Lower lobe of right lung (tissue), 2 donors: ENCODE data around the gene LIN37. TPM values are rescaled to one million over a fixed set of nuclear protein-coding genes. Genes with fewer than 3 reads are reported as not detected.
A peak's percentile ranks its signal among the peaks of the same experiment; 100 is the strongest.

ENCODE experiments used
- ATAC-seq, 2 donors: fragments of 200-7000 bp; cut with Tn5 transposase; one replicate each; pipeline ENCODE4 v1.9.1; 2020 to 2022; ENCODE audit warnings: mild to moderate bottlenecking in 2 of 2, moderate library complexity in 2 of 2
- DNase-seq: peaks from one replicate; pipeline ENCODE4 v3.0.0-alpha.2; 2020
- H3K27ac ChIP-seq: fragments of 200-600 bp; one replicate; pipeline ENCODE4 v1.8.0; 2022
- H3K27me3 ChIP-seq: fragments of 200-600 bp; one replicate; pipeline ENCODE4 v1.8.0; 2022; ENCODE audit warnings: low read depth
- H3K36me3 ChIP-seq: fragments of 200-600 bp; one replicate; pipeline ENCODE4 v1.8.0; 2022; ENCODE audit warnings: mild to moderate bottlenecking
- H3K4me1 ChIP-seq: fragments of 200-600 bp; one replicate; pipeline ENCODE4 v1.8.0; 2022
- H3K4me3 ChIP-seq: fragments of 200-600 bp; one replicate; pipeline ENCODE4 v1.8.0; 2022; ENCODE audit warnings: mild to moderate bottlenecking
- H3K9me3 ChIP-seq: fragments of 200-600 bp; one replicate; pipeline ENCODE4 v1.8.0; 2022
- CTCF ChIP-seq: fragments of 200-600 bp; IDR thresholded peaks from one replicate; pipeline ENCODE4 v1.8.0; 2022; ENCODE audit warnings: antibody characterized with exemption, mild to moderate bottlenecking
- intact Hi-C: fragments of 100-400 bp; cut with DNase I; formaldehyde crosslinking; loops from one replicate; pipeline ENCODE4 v1.11.0; 2022
- total RNA-seq: library from RNA; stranded (reverse); fragmentation: NEBNext Ultra II Directional; extraction: Animal tissue kit (Norgen Biotek cat#: 25700); gene quantifications from one replicate; pipeline ENCODE4 v1.2.1, GENCODE V29; 2021
- donor health status: DM: no; HTN: yes; CAD: no; lungs with severe emphysema.

LIN37 gene
- total RNA-seq, 1 donor from 2014 or later = 7.2 TPM

- Histone ChIP-seq H3K27me3 (peaks cover 31% of the 10 kb centered on the region), H3K36me3 (no peaks in the 10 kb centered on the region), H3K27ac (no peak overlapping the region), H3K4me3 (no peak overlapping the region), H3K9me3 (no peaks in the 10 kb centered on the region), H3K4me1 (no peaks in the 10 kb centered on the region)
- ATAC-seq (peak in 1 of 2 donors; percentile 15), DNase-seq (no peak)
- no peak for TF ChIP-seq CTCF
- intact Hi-C loops = no loop called here
Measured at GRCh38 chr19:35796645-35797542, 48.5 kb downstream of the LIN37 start.

- ATAC-seq = peak; percentile 18 to 24
- Histone ChIP-seq H3K36me3 (no peaks in the 10 kb centered on the region), H3K9me3 (no peaks in the 10 kb centered on the region), H3K4me1 (no peaks in the 10 kb centered on the region), H3K4me3 (peak overlapping the region; percentile 6), H3K27me3 (peaks cover 31% of the 10 kb centered on the region), H3K27ac (no peak overlapping the region)
- no peak for TF ChIP-seq CTCF
- DNase-seq = no peak
- intact Hi-C loops = no loop called here
Measured at GRCh38 chr19:35797663-35798062, 49.3 kb downstream of the LIN37 start.

- DNase-seq = no peak
- intact Hi-C loops = no loop called here
- Histone ChIP-seq H3K36me3 (no peaks in the 10 kb centered on the region), H3K4me3 (no peak overlapping the region), H3K9me3 (no peaks in the 10 kb centered on the region), H3K27ac (no peak overlapping the region), H3K27me3 (peaks cover 27% of the 10 kb centered on the region), H3K4me1 (no peaks in the 10 kb centered on the region)
- no peak for TF ChIP-seq CTCF
- ATAC-seq = no peak
Measured at GRCh38 chr19:35801828-35802227, 53.5 kb downstream of the LIN37 start.

Other genes starting within 250 kb of the LIN37 start
- gene DMKN, start 234.9 kb upstream of the LIN37 start, total RNA-seq = 70.7 TPM
- gene SBSN, start 220.3 kb upstream of the LIN37 start, total RNA-seq = not detected
- gene GAPDHS, start 215.1 kb upstream of the LIN37 start, total RNA-seq = not detected
- gene TMEM147, start 202.9 kb upstream of the LIN37 start, total RNA-seq = 81.6 TPM
- gene ATP4A, start 184.9 kb upstream of the LIN37 start, total RNA-seq = not detected
- gene PMIS2, start 162.4 kb upstream of the LIN37 start, total RNA-seq = not detected
- gene HAUS5, start 135.8 kb upstream of the LIN37 start, total RNA-seq = 9.1 TPM
- gene RBM42, start 119.5 kb upstream of the LIN37 start, total RNA-seq = 56.1 TPM
- gene ETV2, start 106.8 kb upstream of the LIN37 start, total RNA-seq = 1.1 TPM
- gene COX6B1, start 100.3 kb upstream of the LIN37 start, total RNA-seq = 267 TPM
- gene UPK1A, start 82.1 kb upstream of the LIN37 start, total RNA-seq = not detected
- 0.21 TPM for gene ZBTB32, start 44.0 kb upstream of the LIN37 start, total RNA-seq
- 37.2 TPM for gene KMT2B, start 30.6 kb upstream of the LIN37 start, total RNA-seq
- gene IGFLR1, start 6.1 kb upstream of the LIN37 start, total RNA-seq = 17.1 TPM
- gene U2AF1L4, start 3.2 kb upstream of the LIN37 start, total RNA-seq = 20.3 TPM
- 60.0 TPM for gene PSENEN, start 2.9 kb upstream of the LIN37 start, total RNA-seq
- gene HSPB6, start 8.5 kb downstream of the LIN37 start, total RNA-seq = 29.4 TPM
- gene PROSER3, start 9.6 kb downstream of the LIN37 start, total RNA-seq = 20.8 TPM
- gene ARHGAP33, start 27.0 kb downstream of the LIN37 start, total RNA-seq = 13.1 TPM
- gene PRODH2, start 64.3 kb downstream of the LIN37 start, total RNA-seq = not detected
- not detected for gene NPHS1, start 103.9 kb downstream of the LIN37 start, total RNA-seq
- gene KIRREL2, start 108.3 kb downstream of the LIN37 start, total RNA-seq = 0.12 TPM
- gene APLP1, start 120.0 kb downstream of the LIN37 start, total RNA-seq = 2.1 TPM
- gene NFKBID, start 152.0 kb downstream of the LIN37 start, total RNA-seq = 17.2 TPM
- 43.3 TPM for gene HCST, start 154.0 kb downstream of the LIN37 start, total RNA-seq
- 460 TPM for gene TYROBP, start 159.7 kb downstream of the LIN37 start, total RNA-seq
- 14.6 TPM for gene LRFN3, start 187.8 kb downstream of the LIN37 start, total RNA-seq
- 14.4 TPM for gene SDHAF1, start 246.6 kb downstream of the LIN37 start, total RNA-seq